Body of pancreas (tissue), 4 donors: ENCODE results near the gene TMEM86B.

Experiments used
- CTCF ChIP-seq, 7 experiments: fragments of 450-650 bp in 4 of 7; fragments of 200-600 bp in 3 of 7; sonication (generic) in 3 of 7; IDR thresholded peaks; one replicate each; pipeline ENCODE4 v1.5.1; 2016 to 2019; ENCODE audit warnings: antibody characterized with exemption in 7 of 7
- POLR2A ChIP-seq, 3 donors: fragments of 450-650 bp; IDR thresholded peaks; one replicate each; pipeline ENCODE4 v1.6.1; 2016; ENCODE audit warnings: antibody characterized with exemption in 3 of 3, mild to moderate bottlenecking in 2 of 3

GRCh38 chr19:55238030-55238429, 9.5 kb upstream of the TMEM86B start:
- TF ChIP-seq CTCF (IDR thresholded peaks at IDR 0.05) (no peak), POLR2A (IDR thresholded peaks at IDR 0.05) (no peak)
